RPMI7951 (cell line): ENCODE data around the gene UNC5CL. TPM values are rescaled to one million over a fixed set of nuclear protein-coding genes. Genes with fewer than 3 reads are reported as not detected.

Experiments
- DNase-seq: peaks from one replicate; pipeline ENCODE4 v3.0.0-alpha.2; 2012; ENCODE audit warnings: low read depth
- total RNA-seq: library from RNA; depleted of rRNA; stranded (reverse); fragments of >200 nt; shearing (Covaris generic); gene quantifications from 2 replicates; pipeline ENCODE4 v1.2.3, GENCODE V29; 2014; rRNA removed

The UNC5CL gene, protein sequence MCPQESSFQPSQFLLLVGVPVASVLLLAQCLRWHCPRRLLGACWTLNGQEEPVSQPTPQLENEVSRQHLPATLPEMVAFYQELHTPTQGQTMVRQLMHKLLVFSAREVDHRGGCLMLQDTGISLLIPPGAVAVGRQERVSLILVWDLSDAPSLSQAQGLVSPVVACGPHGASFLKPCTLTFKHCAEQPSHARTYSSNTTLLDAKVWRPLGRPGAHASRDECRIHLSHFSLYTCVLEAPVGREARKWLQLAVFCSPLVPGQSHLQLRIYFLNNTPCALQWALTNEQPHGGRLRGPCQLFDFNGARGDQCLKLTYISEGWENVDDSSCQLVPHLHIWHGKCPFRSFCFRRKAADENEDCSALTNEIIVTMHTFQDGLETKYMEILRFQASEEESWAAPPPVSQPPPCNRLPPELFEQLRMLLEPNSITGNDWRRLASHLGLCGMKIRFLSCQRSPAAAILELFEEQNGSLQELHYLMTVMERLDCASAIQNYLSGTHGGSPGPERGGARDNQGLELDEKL
- total RNA-seq: 0.10 and 0.12 TPM in 2 replicates

DNA sequence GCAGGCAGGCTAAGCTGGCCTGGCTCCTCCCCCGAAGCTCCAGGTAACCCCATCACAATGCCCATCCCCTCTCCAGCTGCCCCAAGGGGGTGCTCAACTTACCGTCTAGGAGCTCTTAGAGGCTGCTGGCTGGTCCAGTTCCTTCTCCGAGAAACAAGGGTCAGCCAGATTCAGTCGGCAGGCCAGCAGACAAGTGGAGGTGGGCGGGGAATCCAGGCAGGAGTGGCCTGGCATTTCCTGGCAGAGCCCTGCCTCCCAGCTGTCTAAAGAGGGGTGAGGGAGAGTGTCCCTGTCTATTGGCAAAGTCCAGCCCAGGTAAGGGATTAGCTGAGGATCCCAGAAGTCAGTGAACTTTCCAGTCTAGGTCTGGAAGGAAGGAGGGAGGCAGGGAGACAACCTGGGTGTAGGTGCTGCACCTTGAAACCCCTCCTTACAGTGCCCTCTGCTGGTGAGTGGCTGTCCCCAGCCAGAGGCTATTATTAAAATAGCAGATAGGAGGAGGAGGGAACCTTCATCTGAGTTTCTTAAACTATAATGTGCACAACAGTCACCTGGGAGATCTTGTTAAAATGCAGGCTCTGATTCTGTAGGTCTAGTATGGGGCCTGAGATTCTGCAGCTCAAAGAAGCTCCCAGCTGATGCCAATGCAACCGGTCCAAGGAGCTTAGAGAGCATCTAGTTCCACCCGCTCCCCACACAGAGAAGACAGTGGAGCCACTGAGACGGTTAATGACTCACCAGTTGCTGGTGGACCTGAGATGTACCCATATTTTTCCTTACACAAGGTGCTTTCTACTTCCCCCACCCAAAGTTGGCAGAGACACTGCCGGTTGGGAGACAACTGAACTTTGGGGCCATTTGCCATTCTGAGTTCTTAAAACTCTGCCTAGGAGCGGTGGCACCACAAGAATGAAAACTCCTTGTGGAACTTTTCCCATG lies at the start of gene UNC5CL:
TSS of gene UNC5CL (minus strand) at position 162 of the 939 bp plus-strand sequence. CDS start 4,147 bp downstream, outside the sequence.
- DNase-seq: no peak

DNA sequence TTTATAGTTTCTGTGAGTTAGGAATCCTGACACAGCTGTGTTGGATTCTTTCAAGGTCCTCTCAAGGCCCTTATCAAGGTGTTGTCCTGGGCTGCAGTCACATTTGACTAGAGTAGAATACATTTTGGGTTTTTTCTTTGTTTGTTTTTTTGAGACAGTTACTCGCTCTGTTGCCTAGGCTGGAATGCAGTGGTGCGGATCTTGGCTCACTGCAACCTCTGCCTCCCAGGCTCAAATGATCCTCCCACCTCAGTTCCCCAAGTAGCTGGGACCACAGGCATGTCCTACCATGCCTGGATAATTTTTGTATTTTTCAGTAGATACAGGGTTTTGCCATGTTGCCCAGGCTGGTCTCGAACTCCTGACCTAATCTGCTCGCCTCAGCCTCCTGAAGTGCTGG lies 49.4 kb upstream of the UNC5CL start:
- no peak for DNase-seq

DNA sequence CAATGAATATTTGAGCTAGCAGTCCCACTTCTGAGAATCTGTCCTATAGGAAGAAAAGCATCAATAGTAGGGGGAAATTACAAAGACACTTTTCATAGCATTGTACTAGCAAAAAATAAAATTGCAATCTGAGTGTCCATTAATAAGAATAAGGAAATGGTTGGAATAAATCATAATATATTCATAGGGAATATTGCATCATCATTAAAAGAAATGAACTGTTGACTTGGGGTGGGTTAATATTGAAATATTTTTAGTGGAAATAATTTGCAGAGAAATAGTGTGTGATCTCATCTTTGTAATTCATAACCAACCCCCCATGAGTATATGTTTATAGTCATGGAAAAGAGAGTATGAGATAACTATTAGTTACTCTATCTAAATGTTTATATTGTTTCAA lies 46.2 kb upstream of the UNC5CL start:
- no peak for DNase-seq

DNA sequence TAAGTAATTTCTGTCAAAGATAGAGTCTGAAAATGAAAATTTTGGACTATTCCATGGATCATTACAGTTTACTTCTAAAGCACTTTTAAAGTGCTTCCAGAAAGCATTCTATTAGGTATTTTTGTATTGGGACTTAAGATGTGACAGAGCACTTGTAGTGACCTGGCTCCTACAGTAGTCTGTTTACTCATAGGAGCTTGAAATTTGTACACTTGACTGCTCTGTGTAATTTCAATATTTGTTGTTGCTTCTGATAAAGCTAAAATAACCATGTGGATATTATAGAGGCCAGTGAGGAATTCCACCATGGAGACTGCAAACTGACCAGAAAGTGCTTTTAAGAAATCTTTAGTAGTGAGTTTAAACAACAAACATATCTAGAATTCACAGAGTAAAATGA lies 44.1 kb upstream of the UNC5CL start:
- DNase-seq: no peak

DNA sequence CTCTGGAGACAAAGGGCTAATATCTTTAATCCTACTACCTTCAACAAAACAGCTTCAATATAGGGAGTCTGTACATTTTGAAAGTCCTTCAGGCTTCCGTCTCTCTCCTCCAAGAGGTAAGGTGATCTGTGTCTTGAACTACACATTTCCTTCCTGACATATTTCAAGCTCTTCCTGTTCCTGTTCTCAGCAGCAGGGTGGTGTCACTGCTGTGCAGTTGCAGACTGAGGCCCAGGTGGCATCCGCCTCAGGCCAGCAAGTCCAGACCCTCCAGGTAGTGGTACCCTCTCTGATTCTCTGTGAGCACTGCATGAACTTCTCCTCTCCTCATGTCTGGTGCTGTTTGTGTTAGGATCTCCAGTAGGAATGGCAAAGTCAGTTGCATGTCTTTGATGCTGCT lies 41.6 kb upstream of the UNC5CL start:
- DNase-seq: no peak

DNA sequence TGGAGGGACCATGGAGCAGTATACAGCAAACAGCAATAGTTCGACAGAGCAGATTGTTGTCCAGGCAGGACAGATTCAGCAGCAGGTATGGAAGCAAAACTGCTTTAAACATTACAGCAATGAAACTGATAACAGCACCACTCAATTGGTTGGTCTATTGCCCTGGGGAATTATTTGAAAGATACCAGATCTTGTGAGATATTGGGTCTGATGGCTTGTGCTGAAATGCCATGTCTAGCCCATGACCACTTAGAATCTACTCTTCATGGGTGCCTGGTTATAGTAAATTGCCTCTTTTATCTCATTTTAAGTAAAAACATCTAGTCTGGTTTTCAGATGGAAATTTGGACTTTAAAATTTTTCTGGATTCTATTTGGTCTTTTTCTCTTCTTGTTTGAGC lies 40.1 kb upstream of the UNC5CL start:
- no peak for DNase-seq

DNA sequence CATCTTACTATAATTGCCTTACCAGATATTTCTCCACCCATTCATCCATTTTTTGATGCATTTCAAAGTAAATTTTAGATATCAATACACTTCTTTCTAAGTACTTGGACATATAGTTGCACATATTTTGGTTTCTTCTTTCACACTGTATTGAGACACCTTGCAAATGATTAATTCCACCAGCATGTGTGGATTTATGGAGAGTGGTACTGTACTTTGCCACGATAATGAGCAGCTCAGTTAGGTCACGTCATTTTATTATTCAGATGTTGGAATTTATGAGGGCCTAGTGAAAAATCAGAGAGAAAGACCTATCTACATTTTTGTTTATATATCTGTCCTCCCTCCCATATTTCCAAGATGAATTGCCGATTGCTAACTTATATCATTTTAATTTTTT lies 39.1 kb upstream of the UNC5CL start:
- DNase-seq: no peak

DNA sequence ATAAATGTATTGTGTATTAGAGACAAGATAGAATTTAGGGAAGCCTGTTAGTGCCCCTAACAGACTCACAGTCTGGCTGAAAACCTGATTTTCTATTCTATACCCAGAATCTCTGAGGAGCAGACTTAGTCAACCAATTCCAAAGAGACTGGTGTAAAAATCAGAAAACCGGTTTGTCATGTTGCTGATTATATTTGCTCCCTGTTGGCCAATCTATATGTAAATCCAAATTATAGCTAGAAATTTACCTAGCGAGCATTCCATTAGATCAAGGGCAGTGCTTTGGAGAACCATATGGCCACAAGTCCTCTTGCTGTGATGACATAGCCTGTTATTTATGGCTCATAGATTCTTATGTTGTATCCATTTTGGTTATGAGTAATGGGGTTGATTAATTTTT lies 38.5 kb upstream of the UNC5CL start:
- no peak for DNase-seq

DNA sequence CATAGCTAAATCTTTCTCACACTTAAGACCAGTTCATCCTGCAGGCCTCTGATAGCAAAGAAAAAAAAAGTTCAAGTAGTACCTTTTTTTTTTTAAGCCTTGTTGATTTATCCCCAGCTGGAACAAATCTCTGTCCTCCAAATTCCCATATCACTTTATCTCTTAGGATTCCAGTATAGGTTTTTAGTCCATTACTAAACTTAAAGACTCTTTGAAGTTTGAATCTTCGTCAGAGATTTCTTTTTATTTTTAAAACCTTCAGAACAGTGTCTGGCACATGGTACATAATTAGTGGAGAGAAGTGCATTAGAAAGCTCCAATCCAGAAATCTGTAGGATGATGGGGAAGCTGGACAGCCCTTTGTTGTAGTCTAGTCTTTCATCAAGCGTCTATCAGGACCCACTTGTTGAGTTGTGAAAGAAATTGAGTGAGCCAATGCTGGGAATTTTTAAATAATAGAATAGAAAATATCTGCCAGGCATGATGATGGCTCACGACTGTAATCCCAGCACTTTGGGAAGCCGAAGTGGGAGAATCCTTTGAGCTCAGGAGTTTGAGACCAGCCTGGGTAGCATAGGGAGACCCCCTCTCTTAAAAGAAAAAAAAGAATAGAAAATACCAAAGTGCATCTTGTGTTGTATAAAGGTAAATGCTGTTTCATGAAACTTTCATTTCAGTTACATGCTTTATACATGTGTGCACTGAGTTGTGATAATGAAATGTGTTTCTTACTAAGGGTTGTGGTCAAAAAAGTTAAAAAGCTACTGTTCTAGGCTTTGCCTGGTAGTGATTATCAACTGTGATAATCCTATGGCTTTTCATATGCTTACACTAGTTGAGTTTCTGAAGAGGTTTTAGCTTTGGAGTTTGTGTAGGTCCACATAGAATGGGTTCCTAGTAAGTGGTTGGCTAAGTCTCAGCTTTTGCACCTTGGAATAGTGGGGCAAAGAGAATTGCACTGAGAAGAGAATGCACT lies 36.9 kb upstream of the UNC5CL start:
- no peak for DNase-seq

DNA sequence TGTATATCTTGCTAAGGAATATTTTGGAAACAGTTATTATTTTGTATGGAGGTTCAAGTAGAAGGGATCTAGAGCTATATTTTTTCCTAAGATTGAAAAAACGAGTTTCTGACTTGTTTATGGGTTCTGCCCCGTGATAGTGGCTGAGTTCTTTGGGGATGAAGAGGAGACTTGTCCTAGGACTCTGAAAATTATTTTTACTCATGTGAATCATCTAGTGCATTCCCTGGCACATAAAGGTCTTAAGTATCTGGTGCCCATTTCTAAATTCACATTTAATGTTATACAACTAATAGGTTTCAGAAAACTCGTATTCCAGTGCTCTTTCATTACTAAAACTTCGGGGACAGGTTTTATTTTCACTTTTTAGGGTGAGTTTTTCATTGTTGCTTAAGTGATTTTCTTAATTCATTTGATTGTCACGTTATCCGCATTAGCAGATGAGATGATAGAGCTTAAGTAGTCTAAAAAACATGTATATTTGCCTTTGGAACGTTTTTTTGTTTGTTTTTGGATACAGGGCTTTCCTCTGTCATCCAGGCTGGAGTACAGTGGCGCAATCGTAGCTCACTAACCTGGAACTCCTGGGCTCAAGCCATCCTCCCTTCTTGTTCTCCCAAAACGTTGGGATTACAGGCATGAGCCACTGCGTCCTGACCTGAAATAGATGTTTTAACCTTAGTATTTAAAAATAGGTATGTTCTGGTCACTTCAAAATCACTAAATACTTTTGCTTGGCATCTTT lies 35.8 kb upstream of the UNC5CL start:
- peak; percentile 6 for DNase-seq

DNA sequence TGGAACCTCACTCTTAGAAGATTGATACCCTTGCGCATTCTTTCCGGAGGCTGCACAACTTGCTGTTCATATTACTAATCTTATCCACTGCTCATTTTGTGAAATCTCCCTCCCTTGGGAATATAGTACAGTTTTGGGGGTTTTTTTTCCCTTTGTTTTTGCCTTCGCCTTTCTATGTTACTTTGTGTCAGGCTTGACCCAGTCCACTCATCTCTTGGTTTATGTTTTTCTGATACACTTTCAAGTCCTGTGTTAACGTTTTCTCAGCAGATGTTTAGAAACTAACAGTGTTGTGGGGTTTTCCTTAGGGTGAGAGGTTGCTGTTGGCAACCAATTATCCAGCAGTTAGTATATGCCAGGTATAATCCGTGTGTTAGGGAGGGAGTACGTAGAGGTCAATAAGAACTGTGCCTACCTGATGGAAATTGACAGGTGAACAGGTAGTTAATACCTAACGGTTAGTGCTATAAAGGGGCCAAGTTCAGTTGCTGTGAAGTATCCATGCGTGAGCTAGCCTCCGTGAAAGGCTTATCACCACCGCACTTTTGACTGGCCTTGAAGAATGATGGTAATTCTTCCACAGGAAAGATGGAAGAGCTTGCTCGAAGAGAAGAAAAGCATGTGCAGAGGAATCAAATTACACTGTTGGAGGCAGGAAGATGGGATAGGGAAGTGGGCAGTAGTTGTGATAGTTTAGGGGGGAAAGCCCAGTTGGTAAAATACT lies 35.1 kb upstream of the UNC5CL start:
- DNase-seq: peak; percentile 32

DNA sequence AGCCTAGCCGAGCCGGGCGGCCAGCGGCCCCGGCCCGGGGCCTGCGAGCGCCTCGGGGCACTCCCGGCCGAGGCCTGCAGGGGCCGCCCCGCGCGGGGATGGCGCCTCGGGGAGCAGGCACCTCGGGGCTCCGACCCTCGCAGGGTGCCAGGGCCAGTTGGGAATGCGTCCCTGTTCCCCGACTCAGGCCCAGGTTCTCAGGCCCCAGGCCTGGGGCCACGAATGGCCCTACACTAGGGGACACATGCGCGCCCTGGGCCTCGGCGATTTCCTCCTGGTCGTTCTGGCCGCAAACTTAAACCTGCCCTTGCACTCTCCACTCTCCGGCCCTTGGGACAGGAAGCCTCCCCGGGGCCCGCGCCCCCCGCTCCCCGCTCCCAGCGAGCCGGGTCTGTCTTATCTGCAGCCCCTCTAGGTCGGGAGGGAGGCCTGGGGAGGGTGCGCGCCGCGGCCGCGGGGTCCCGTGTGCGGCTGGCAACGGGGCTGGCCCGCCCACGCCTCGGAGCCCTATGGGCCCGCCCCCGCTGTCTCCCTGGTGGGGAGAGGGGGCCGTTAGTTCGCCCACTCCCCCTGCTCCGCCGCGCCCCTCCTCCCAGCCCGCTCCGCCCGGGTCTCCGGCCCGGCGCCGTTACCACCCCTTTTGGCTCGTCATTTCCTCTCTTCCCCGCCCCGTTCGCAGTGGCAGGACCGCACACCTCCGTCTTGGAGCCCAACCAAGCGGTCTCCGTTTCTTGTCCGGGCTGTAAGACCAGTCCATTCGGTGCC lies 34.4 kb upstream of the UNC5CL start:
- peak; percentile 79 for DNase-seq

DNA sequence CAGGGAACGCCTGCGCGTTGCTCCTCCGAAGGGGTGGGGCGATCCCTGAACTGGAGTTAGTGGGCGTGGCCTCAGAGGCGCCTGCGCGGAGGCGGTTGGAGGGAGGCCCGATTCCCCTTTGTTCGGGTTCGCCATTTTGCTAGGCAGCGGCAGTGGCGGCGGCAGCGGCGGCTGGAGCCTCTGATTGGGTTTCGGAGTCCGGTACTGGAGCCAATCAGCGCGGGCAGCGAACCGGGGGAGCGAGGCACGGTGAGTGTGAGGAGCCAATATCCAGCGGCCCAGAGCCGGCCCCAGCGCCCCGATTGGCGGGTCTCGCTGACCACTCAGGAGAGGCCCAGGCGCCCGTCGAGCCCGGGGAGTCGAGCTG lies 33.8 kb upstream of the UNC5CL start, which contains the start of gene NFYA:
TSS of gene NFYA (plus strand) at position 139 of the 367 bp plus-strand sequence. CDS start 6,116 bp downstream, outside the sequence.
- DNase-seq: no peak

DNA sequence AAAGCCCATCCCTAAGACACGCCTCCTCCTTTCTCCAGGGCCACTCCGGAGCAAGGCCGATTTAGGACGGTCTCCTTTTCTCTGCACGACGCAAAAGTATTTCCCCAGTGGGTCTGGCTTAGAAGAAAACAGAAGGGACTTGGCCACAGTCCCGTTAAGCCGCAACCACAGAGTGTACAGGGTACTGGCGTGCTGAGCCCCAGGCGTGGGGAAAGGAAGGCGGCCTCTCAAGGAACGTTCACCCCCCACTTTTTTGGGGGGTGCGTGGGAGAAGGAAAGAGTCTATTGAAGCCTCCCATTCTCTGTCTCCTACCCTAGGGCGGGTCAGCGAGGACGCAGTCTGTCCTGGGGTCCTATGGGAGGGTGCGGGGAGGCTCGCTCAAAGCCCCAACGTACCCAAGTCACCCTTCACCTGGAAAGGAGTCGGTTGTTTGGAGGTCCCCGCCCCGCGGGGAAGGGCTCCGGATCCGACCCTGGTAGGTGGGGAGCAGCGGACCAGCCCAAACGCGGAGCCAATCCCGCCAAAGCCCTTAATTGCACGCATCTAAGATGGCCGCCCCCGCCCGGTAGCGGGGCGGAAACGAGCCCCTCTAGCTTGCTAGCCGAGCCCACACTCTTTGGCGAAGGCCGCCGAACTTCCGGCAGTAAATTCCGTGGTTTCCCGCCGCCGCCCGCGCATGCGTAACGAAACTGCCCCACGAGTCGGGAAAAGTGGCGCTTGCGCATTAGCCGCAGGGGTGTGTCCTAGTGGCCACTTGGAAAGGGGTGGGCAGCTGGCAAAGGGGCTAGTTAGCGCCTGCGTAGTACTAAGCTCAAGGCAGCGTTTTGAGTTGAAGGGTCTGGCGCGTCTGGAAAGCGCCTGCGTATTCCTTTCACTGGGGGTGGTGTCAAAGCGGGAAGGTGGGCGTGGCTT lies 33.2 kb upstream of the UNC5CL start, which contains the start of gene OARD1:
TSS of gene OARD1 (minus strand) at position 434 of the 913 bp plus-strand sequence. CDS start 722 bp downstream, outside the sequence.
- peak; percentile 99 for DNase-seq

DNA sequence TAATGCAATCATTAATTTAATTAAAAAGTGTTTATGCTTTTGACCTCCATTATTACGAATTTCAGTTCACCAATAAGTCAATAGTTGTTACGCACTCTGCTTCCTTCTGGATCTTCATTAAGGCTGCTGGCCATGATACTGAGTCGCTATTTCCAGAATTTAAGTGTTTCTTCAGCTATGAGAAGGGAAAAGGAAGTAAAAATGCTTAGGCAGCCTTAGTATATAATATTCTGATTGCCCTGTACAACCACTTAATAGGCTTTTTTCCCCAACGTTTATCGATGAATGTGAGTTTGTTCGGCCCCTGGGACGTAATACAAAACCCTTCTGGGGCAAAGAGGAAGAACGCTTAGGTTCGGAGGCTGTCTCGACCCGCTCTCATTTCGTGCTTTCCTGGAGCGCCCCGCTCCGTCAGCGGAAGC lies 32.5 kb upstream of the UNC5CL start:
- no peak for DNase-seq

DNA sequence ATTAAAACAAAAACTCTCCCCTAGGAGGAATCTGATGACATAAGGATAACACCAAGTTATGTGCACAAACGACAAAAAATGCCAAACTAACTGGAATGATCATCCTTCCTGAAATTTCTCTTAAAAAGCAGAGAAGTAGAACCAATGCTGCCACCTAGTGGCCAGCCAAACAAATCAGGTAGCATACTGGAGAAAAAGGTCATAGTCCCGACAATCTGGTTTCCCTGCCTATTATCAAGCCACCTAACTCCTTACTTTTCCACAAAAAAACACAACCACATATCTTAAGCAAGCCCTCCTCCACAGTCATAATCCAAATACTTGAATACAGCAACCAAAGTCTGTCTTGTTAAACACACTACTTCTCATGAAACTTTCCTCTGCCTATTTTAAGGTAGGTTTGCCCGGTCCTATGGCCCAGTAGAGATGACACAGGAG lies 27.9 kb upstream of the UNC5CL start:
- peak; percentile 71 for DNase-seq

DNA sequence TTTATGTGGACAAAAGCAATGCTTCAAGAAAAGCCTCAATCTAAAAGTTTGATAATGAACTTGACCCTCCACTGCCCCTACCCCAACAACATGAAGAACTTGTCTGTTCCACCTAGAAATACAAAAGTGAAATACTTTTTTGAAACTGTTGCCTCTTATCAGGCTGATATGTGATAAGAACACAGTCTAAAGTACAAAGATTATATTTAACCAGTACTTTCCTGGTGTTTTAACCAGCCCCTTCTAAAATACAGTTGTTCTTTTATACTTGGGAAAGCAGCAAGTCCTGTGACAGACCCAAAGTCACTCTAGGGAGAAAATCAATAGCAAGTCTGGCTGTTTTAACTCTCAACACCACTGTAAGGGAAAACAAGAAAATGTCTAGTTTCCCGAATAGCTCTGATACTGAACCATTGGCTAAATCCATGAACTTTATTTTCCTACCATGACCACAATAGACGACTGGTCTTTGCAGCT lies 26.6 kb upstream of the UNC5CL start:
- DNase-seq: no peak
